Vagina (tissue), 2 donors: ENCODE measurements around the gene ZGPAT.

ENCODE experiments used
- CTCF ChIP-seq, 3 experiments: fragments of 450-650 bp in 2 of 3; fragments of 200-600 bp in 1 of 3; sonication (generic) in 1 of 3; IDR thresholded peaks; one replicate each; pipeline ENCODE4 v1.5.1; 2017 to 2019; ENCODE audit warnings: antibody characterized with exemption in 3 of 3, mild to moderate bottlenecking in 2 of 3, moderate library complexity in 2 of 3
- POLR2AphosphoS5 ChIP-seq, 2 donors: sonication (generic); formaldehyde crosslinking; IDR thresholded peaks; one replicate each; pipeline ENCODE4 v1.9.0; 2017; ENCODE audit warnings: antibody characterized with exemption in 2 of 2, mild to moderate bottlenecking in 2 of 2, low read depth in 1 of 2; ENCODE audit not compliant: insufficient read depth in 1 of 2

GRCh38 chr20:63735859-63736718 is 28.2 kb downstream of the ZGPAT start, which contains the start of gene LIME1:
- no peak for TF ChIP-seq CTCF (IDR thresholded peaks at IDR 0.05)
- TF ChIP-seq POLR2AphosphoS5 (IDR thresholded peaks at IDR 0.05; ENCODE audit: insufficient read depth in 1 of 2, low read depth in 1 of 2), result no peak
